ENCODE data around the gene HDAC4.

Gene HDAC4

DNA sequence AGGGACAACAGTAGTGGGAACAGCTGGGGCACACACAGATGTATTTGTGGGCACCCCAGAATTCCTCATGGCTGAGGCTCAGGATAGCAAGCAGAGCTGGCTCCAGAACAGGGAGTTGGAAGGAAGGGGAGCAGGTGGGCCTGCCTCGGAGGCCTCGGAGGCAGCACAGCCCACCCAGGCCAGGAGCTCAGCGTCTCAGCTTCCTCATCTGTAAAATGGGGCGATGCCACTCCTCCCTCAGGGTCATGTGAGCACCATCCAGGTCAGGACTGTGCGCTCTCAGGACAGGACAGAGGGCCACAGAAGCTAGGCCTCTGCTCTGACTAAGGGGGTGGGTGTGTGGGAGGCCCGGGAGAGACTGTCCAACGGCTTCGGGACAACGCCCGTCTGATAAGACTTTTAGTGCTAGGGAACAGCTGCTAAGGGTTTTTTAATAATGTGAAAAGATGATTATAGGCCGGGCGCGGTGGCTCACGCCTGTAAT, 106.2 kb downstream of the HDAC4 start:
- DNase-seq (ENCODE audit: low read depth) = no peak

DNA sequence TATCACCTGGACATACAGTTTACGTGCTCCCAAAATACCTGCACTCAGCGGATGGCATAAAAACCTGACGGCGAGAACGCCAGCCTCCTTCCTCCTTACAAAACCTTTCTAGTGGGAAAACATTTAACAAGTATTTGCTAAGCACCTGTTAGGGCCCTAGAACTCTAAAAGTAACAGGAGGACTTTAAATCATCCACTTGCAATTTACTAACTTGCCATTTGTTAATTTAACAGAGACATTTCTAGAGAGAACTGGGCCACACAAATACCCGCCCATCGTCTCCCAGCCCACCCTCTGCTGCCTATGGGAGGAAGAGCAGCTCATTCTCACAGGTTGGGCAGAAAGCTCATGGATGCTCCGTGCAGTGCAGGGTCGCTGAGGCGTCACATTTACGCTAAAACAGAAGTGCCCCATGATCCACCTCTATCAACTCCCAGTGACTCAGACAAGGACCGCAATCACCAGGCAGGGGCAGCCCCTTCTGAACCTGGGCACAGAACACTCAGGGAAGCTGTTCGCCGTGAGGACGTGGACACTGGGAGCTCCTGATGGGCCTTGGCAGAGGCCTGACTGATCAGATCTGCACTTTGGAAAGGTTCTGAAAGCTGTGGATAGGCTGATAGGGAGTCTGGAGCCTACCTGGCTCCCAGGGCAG, 106.9 kb downstream of the HDAC4 start:
- DNase-seq (ENCODE audit: low read depth) = no peak

DNA sequence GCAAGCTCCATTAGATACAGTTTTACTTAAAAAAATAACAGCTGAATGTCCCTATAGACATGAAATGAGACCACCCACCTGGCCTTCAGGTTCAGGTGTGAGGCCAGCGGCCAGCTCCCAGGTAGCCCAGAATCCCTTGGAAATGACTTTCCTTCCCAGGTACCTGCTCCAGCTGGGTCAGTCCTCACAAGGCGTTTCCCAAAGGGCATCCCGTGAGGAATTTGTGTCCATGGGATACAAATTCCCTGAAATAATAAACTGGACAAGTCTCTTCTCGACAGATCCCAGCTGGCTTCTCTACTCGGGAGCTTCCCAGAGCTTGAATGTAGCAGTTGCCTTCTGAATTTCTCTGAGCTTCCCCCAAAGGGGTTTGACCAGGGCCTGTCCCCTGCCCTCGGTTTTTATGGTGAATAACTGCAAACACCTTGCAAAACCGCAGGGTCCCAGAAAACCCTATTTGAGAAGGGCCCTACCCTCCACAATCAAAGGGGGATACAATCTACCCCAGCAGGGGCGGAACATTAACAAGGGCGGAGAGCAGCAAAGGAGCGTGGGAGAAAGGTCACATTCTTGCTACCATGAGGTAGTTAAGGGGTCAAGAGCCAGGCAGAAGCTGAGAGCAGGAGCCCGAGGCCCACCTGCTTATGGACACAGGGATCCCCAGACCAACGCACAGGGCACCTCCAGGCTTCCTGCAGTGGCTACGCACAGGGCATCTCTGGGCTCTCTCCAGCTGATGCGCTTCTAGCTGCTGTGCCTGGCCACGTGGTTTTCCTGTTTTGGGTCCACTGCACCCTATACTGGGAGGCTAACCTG, 107.7 kb downstream of the HDAC4 start:
- no peak for DNase-seq (ENCODE audit: low read depth)

- DNase-seq (ENCODE audit: low read depth) = no peak
These were observed 108.3 kb downstream of the HDAC4 start for GRCh38 chr2:239292531-239292930.

- no peak for DNase-seq (ENCODE audit: low read depth)
These were observed 109.1 kb downstream of the HDAC4 start for GRCh38 chr2:239291475-239292350.

DNA sequence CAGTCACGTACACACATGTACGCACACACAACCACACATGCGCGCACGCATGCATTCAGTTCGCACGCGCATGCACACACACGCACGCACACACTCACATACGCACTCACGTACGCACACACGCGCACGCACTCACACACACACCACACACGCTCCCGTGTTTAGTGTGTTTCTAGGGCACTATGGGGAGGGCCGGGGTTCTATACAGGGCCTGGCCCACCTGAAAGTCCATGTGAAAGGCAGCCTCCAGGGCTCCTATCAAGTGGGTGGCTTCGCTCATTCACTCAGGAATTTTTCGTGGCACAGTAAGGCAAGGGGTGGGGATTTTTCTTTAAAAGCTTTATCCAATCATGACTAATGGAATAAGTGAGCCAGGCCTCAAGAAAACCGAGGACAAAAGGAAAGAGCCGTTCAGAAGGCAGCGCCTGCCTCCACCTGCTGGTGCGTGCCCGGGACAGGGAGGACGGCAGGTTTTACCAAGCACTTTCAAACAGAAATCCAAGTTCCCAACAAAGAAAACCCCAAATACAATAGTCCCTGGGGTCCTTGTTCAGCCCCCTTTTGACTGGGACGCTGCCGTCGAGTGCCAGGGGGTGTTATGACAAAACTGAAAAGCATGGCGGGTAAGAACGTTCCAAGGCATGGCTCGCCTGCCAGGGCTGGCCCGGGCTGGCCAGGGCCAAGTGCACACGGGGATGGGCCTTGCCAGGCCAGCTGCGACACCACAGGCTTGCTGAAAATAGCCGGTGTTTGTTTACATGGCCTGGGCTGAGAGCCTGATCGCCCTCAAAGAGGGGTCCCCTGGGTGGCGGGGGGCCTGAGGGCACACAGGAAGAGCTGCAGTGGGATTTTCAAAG, 110.0 kb downstream of the HDAC4 start:
- DNase-seq (ENCODE audit: low read depth) = no peak

DNA sequence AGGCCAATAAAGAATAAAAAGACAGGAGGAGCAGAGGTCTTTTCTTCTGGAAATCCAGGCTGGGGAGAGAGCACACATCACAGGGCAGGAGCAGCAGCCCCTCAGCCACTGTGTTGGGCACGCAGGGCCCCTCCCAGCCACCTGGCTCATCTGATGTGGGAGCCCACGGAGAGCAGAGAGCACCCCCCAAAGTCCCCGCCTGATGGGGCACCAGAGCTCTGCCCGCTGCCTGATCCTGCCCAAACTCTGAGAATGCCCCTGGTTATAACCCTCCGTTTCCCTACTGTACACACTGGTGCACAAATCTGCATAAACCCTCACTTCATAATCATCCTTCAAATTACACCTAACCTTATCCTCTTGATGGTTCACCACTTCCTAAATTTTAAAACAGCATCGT, 111.3 kb downstream of the HDAC4 start:
- DNase-seq (ENCODE audit: low read depth) = no peak

DNA sequence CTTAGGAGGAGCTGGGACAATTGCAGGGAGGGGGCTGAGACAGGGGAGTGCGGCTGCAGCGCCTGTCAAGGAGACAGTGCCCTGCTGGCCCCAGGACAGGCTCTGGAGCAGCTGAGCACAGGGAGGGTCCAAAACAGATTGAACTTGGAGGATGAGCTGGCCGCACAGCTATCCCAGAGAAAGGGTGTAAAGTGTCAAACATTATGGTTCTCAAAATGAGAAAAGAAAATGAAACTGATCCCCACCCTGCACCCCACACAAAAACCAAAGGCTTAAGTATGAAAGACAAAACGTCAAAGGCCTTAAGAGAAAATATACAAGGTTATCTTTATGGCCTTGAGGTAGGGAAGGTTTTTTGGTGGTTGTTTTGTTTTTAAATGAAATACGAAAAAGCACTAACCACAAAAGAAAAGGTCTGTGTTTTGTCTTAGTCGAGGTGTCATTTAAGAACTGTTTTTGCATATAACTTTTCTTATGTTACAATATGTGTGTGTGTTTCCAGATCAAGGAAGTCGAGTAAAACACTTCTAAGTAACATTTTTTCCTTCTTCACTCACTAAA, 111.8 kb downstream of the HDAC4 start:
- DNase-seq (ENCODE audit: low read depth) = no peak

GRCh38 chr2:239288237-239288636, 112.6 kb downstream of the HDAC4 start:
- DNase-seq (ENCODE audit: low read depth) = no peak

DNA sequence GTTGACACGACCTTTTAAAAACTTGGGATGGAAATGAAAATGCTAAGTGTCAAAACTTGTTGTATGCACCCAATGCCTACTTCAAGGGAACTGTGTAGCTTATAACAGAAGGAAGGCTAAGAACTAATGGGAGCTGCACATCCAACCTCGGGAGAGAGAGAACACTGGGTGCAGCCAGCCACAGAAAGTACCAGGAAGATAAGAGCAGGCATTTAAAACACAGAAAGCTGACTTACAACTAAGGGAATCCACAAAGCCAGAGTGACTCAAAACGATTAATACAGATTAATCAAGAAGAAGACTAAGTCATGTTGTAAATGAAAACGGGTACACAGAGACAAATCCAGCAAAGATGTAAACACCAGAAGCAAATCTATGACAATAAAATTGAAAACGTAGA, 113.4 kb downstream of the HDAC4 start:
- no peak for DNase-seq (ENCODE audit: low read depth)

- DNase-seq (ENCODE audit: low read depth) = no peak
These were observed 113.9 kb downstream of the HDAC4 start for GRCh38 chr2:239286901-239287300.

- DNase-seq (ENCODE audit: low read depth) = no peak
These were observed 114.9 kb downstream of the HDAC4 start for GRCh38 chr2:239285932-239286230.

DNA sequence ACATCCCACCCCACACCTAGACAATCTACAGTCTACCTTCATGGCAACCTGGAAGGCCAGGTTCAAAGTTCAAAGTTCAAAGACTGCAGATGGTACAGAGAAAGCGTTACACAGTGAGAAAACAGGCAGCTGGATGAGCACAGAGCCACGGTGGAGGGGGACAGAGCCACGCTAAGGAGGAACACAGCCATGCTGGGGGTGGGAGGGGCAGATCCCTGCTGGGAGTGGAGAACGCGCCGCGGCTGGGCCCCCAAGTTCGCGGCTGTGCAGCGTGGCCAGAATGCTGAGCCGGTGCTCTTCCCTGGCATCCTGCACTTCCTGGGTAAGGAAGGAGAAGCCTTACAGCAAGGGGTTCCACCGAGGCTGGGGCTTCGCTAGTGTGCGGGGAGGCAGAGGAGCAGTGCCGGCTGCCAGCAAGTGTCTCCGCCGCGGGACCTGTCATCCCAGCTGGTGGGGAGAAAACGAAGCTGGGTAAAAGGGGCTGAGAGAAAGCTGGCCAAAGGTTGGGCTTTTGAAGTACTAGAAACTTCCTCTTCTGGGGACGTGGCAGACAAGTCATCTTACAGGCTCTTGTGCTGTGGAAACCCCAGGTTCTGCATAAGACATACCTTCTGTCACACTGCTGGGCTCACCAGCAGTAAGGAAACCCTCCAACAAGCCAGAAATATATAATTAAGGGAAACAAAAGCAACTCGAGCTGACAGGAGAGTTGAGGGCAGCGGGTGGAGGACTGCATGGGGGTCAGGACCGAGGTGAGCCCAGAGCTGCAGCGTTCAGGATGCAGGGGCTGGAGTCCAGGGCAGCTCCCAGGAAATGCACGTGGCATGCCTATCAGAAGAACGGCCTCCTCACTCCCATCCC, 115.5 kb downstream of the HDAC4 start:
- no peak for DNase-seq (ENCODE audit: low read depth)

- DNase-seq (ENCODE audit: low read depth) = no peak
These were observed 116.6 kb downstream of the HDAC4 start for GRCh38 chr2:239283961-239284795.

DNA sequence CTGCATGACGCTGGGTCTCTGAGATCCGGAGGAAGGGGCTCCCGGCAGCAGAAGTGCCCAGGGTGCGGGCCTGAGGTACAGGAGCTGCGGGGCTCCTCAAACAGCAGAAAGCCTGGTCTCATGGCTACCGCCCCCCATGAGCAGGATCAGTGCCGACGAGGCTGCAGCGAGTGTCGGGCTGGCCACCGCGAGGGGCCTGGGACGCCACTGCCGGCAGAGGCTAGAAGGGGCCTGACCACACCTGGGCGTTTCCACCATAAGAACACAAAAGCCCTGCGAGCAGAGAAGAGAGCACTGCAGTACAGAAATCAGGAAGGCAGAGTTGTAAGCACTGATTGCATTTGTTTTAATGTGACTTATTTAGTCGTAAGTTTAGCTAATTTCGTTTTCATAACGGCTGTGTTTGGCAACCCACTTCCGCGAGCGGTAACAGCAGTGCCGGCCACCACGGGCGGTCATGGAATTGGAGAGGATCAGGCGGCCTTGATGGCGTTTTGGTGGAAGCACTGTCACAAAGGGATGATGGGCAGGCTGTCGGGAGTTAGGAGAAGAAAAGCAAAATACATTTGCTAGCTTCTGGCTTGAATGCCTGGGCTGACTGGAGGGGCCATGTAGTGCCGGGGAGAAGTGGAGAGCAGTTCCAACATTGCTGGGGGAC, 117.4 kb downstream of the HDAC4 start:
- DNase-seq (ENCODE audit: low read depth) = no peak

GRCh38 chr2:239282448-239283287, 118.2 kb downstream of the HDAC4 start:
- no peak for DNase-seq (ENCODE audit: low read depth)

DNA sequence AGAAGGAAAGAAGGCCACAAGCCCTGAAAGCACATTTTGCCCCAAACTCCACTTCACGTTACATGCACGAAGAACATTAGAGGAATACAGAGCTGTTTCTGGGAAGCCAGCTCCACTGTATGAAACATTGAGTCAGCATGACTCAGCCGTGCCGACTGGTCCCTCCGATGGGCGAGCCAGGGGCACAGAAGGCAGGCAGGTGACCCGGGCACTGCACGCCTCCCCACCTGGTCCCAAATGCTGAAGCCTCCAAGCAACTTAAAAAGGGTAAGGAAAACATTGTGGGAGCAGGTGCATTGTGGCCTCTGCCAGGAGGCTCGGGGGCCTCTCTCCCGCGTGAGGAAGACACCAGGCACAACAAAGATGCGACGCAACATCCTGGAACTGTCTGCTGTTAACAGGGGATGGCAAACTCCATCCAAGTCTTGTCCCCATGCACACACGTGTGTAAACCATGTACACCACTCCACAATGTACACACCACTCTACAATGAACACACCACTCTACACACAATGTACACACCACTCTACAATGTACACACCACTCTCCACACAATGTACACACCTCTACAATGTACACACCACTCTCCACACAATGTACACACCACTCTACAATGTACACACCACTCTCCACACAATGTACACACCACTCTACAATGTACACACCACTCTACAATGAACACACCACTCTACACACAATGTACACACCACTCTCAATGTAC, 120.4 kb downstream of the HDAC4 start:
- peak; percentile 65 for DNase-seq (ENCODE audit: low read depth)
